Activated T-helper 2 cell treated with anti-CD3 and anti-CD28 coated beads, Interferon-gamma antibody, Interleukin-2, Interleukin-4, amounts not matched to agents 10 μg/mL and 5 μg/mL and 100 μg/mL, durations not matched to agents 14 hours and 24 hours and 36 hours (primary cell): ENCODE data around the gene C1orf50. TPM values are rescaled to one million over a fixed set of nuclear protein-coding genes. Genes with fewer than 3 reads are reported as not detected.
"Not testable (repeated sequence)": the region's sequence is repeated elsewhere in the genome, so short reads cannot be mapped to it uniquely, and the experiment has no call there.

Source experiments
- DNase-seq: peaks from one replicate; pipeline ENCODE4 v3.0.0; 2021; ENCODE audit warnings: low spot score
- H3K27ac Mint-ChIP-seq: one replicate; pipeline ENCODE4 v1.8.0; 2021; ENCODE audit warnings: mixed read lengths
- H3K27me3 Mint-ChIP-seq: one replicate; pipeline ENCODE4 v1.8.0; 2021; ENCODE audit warnings: low read depth, mixed read lengths
- H3K36me3 Mint-ChIP-seq: one replicate; pipeline ENCODE4 v1.8.0; 2021; ENCODE audit warnings: low read depth, mixed read lengths
- H3K4me1 Mint-ChIP-seq: one replicate; pipeline ENCODE4 v1.8.0; 2021; ENCODE audit warnings: low read depth, mixed read lengths
- H3K4me3 Mint-ChIP-seq: one replicate; pipeline ENCODE4 v1.8.0; 2021; ENCODE audit warnings: low read depth, mild to moderate bottlenecking, moderate library complexity, mixed read lengths
- H3K9me3 Mint-ChIP-seq: one replicate; pipeline ENCODE4 v1.8.0; 2021; ENCODE audit warnings: mixed read lengths
- intact Hi-C: fragments of 100-400 bp; cut with micrococcal nuclease; formaldehyde crosslinking; loops from one replicate; pipeline ENCODE4 v1.15.1; 2023
- total RNA-seq: library from RNA; stranded (reverse); gene quantifications from 2 replicates; pipeline ENCODE4 v1.2.3, GENCODE V29; 2022

Gene C1orf50
- total RNA-seq, 1 donor from 2014 or later: 6.9 TPM

- peaks cover 5% of the 10 kb centered on the region for H3K36me3 Mint-ChIP-seq
- no peak overlapping the region for H3K4me3 Mint-ChIP-seq
- H3K9me3 Mint-ChIP-seq: no peaks in the 10 kb centered on the region
- H3K27ac Mint-ChIP-seq: no peak overlapping the region
- no peaks in the 10 kb centered on the region for H3K4me1 Mint-ChIP-seq
- no peak for DNase-seq
- intact Hi-C loops: no loop called here
- H3K27me3 Mint-ChIP-seq: peaks cover 4% of the 10 kb centered on the region
Measured at GRCh38 chr1:42801832-42802473, 34.9 kb downstream of the C1orf50 start.

- no peak for DNase-seq
- Mint-ChIP-seq H3K4me3 (no peak overlapping the region), H3K27me3 (peaks cover 4% of the 10 kb centered on the region), H3K36me3 (peaks cover 5% of the 10 kb centered on the region), H3K27ac (no peak overlapping the region), H3K9me3 (no peaks in the 10 kb centered on the region), H3K4me1 (no peaks in the 10 kb centered on the region)
- intact Hi-C loops: no loop called here
Measured at GRCh38 chr1:42806171-42806570, 39.1 kb downstream of the C1orf50 start.

- no peak overlapping the region for H3K4me3 Mint-ChIP-seq
- peaks cover 4% of the 10 kb centered on the region for H3K27me3 Mint-ChIP-seq
- H3K36me3 Mint-ChIP-seq: peaks cover 5% of the 10 kb centered on the region
- H3K4me1 Mint-ChIP-seq: no peaks in the 10 kb centered on the region
- no peak overlapping the region for H3K27ac Mint-ChIP-seq
- no peaks in the 10 kb centered on the region for H3K9me3 Mint-ChIP-seq
- no peak for DNase-seq
- intact Hi-C loops: no loop called here
Measured at GRCh38 chr1:42806593-42806992, 39.5 kb downstream of the C1orf50 start.

GRCh38 chr1:42807056-42807668 is 40.1 kb downstream of the C1orf50 start:
- Mint-ChIP-seq H3K27me3 (peaks cover under 1% of the 10 kb centered on the region), H3K27ac (no peak overlapping the region), H3K36me3 (peaks cover 5% of the 10 kb centered on the region), H3K9me3 (no peaks in the 10 kb centered on the region), H3K4me3 (no peak overlapping the region), H3K4me1 (no peaks in the 10 kb centered on the region)
- intact Hi-C loops: no loop called here
- DNase-seq: no peak

DNA sequence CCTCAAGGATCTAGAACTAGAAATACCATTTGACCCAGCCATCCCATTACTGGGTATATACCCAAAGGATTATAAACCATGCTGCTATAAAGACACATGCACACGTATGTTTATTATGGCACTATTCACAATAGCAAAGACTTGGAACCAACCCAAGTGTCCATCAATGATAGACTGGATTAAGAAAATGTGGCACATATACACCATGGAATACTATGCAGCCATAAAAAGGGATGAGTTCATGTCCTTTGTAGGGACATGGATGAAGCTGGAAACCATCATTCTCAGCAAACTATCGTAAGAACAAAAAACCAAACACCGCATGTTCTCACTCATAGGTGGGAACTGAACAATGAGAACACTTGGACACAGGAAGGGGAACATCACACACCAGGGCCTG is 47.8 kb downstream of the C1orf50 start:
- H3K4me3 Mint-ChIP-seq, H3K27ac Mint-ChIP-seq, H3K36me3 Mint-ChIP-seq, DNase-seq, H3K9me3 Mint-ChIP-seq, H3K27me3 Mint-ChIP-seq, intact Hi-C loops: not testable (repeated sequence)
- peaks cover 20% of the 10 kb centered on the region for H3K4me1 Mint-ChIP-seq

DNA sequence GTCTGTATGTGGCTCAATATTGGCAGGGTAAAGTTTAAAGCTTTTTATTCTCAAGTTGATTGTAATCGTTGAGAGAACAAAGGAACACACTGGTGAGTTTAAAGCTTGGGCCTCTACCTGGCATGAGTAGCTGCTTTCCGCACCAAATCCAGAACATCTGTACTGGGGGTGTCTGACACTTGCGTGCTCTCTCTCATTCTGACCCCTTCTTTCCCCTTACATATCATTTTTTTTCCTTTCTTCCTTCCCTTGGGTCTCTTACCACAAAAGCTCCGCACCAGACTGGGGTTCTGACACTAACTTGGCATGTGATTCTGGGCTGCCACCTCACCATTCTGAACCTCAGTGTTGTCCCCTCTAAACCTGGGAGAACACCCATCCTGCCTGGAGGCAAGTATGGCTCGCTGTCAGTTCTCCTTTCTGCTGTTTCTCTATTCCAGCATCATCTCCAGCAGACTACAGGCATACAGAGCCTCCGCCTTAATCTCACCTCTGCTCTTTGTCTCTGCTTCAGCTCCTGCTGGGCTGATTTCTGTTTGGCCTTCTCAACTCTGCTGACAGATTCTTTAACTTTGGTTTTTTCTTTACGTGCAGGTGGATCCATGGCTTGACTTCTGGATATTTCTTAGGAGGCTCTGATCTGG is 49.0 kb downstream of the C1orf50 start:
- intact Hi-C loops: loop anchor here (2.0 kb wide), 2 partner anchors 49 to 143 kb away; partner anchors contain the start of genes C1orf50, P3H1 and SLC2A1
- Mint-ChIP-seq H3K4me3 (peak overlapping the region; percentile 85), H3K36me3 (peaks cover 8% of the 10 kb centered on the region), H3K4me1 (peaks cover 22% of the 10 kb centered on the region), H3K27ac (peak overlapping the region; percentile 84), H3K9me3 (no peaks in the 10 kb centered on the region), H3K27me3 (no peaks in the 10 kb centered on the region)
- no peak for DNase-seq

- H3K4me3 Mint-ChIP-seq: peak within 1 kb of the TSS; percentile 85
- H3K27ac Mint-ChIP-seq: peak within 1 kb of the TSS; percentile 84
- no peaks in the 10 kb centered on the region for H3K27me3 Mint-ChIP-seq
- DNase-seq: peak; percentile 89
- intact Hi-C loops: loop anchor here (1.0 to 2.0 kb wide), 3 partner anchors 29 to 142 kb away; partner anchors contain the start of genes C1orf50, P3H1, SLC2A1 and ZNF691
- H3K9me3 Mint-ChIP-seq: no peaks in the 10 kb centered on the region
- H3K36me3 Mint-ChIP-seq: peaks cover 8% of the 10 kb centered on the region
- peaks cover 22% of the 10 kb centered on the region for H3K4me1 Mint-ChIP-seq
Measured at GRCh38 chr1:42816585-42817439, 49.8 kb downstream of the C1orf50 start, which contains the start of the genes ERMAP and SVBP. Gene ERMAP (plus strand): TSS chr1:42817122. CDS start chr1:42830449, 13,327 bp downstream. Gene SVBP (minus strand): TSS chr1:42817397. CDS start chr1:42816544, 853 bp downstream.

DNA sequence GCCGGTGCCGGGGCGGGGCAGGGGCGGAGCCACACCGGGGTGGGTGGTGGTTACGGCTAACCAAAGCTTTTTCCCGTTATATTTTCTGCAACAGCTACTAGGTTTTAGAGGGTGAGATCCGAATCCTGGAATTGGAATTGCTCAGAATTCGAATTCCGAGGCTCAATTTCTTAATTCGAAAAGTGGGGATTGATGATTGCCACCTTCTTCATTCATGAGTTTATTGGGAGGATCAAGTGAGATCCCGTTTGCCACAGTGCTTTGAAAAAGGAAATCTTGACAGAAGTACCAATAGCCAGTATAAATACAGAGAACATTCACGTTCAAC is 50.4 kb downstream of the C1orf50 start:
- peak overlapping the region; percentile 11 for H3K27ac Mint-ChIP-seq
- no peaks in the 10 kb centered on the region for H3K27me3 Mint-ChIP-seq
- DNase-seq: no peak
- H3K36me3 Mint-ChIP-seq: peaks cover 8% of the 10 kb centered on the region
- peak overlapping the region; percentile 63 for H3K4me3 Mint-ChIP-seq
- no peaks in the 10 kb centered on the region for H3K9me3 Mint-ChIP-seq
- peaks cover 22% of the 10 kb centered on the region for H3K4me1 Mint-ChIP-seq
- intact Hi-C loops: loop anchor here (1.0 to 2.0 kb wide), 3 partner anchors 29 to 141 kb away; partner anchors contain the start of genes C1orf50, P3H1, SLC2A1 and ZNF691

DNA sequence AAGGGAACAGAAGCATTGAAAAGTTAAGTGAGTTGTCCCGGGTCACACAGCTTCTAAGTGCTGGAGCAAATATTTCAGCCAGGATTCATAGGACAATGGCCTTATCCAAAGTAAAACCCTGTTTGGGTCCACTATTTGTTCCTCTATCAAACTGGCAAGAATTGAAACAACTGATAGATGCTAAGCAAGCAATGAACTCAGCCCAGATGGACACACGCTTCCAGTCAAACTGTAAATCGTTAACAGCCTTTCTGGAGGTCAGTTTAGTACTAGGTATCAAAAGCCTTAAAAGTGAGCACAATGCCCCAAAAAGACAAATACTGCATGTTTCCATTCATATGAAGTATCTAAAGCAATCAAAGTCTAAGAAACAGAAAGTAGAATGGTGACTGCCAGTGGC is 50.9 kb downstream of the C1orf50 start:
- DNase-seq: no peak
- Mint-ChIP-seq H3K9me3 (no peaks in the 10 kb centered on the region), H3K4me3 (peak overlapping the region; percentile 54), H3K4me1 (peaks cover 26% of the 10 kb centered on the region), H3K27ac (no peak overlapping the region), H3K36me3 (peaks cover 13% of the 10 kb centered on the region), H3K27me3 (no peaks in the 10 kb centered on the region)
- intact Hi-C loops: loop anchor here (1.0 to 2.0 kb wide), 3 partner anchors 28 to 141 kb away; partner anchors contain the start of genes C1orf50, P3H1, SLC2A1 and ZNF691

DNA sequence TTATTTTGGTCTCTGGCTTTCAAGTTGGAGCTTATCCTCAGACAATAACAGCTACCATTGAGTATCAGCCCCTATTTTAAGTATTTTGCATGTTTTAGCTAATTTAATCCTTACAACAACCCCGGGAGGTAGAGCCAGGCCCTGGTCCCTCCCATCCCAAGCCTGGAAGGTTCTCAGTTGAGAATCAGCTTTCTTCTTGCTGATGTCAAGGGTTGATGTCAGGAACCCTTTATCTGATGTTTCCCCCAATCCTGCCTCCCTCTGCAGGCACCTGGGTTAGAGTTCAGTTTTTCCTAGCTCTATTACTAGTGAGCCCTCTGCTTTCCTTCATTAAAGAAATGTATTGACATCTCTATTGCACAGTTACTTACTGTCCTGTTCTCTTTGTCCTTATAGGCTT is 53.8 kb downstream of the C1orf50 start:
- intact Hi-C loops: no loop called here
- Mint-ChIP-seq H3K36me3 (peaks cover 11% of the 10 kb centered on the region), H3K27ac (no peak overlapping the region), H3K4me3 (no peak overlapping the region), H3K4me1 (peaks cover 27% of the 10 kb centered on the region), H3K9me3 (no peaks in the 10 kb centered on the region), H3K27me3 (no peaks in the 10 kb centered on the region)
- no peak for DNase-seq

GRCh38 chr1:42821690-42822089 is 54.6 kb downstream of the C1orf50 start:
- Mint-ChIP-seq H3K4me3 (no peak overlapping the region), H3K27me3 (no peaks in the 10 kb centered on the region), H3K27ac (no peak overlapping the region), H3K4me1 (peaks cover 20% of the 10 kb centered on the region), H3K36me3 (peaks cover 6% of the 10 kb centered on the region), H3K9me3 (no peaks in the 10 kb centered on the region)
- no peak for DNase-seq
- intact Hi-C loops: no loop called here

GRCh38 chr1:42822800-42823392 is 55.8 kb downstream of the C1orf50 start:
- Mint-ChIP-seq H3K9me3 (no peaks in the 10 kb centered on the region), H3K36me3 (peaks cover 6% of the 10 kb centered on the region), H3K4me3 (no peak overlapping the region), H3K4me1 (peaks cover 15% of the 10 kb centered on the region), H3K27ac (peak overlapping the region; percentile 22), H3K27me3 (no peaks in the 10 kb centered on the region)
- DNase-seq: no peak
- intact Hi-C loops: no loop called here
